ENCODE results near the gene FADD. TPM values are rescaled to one million over a fixed set of nuclear protein-coding genes. Genes with fewer than 3 reads are reported as not detected.

The FADD gene, protein sequence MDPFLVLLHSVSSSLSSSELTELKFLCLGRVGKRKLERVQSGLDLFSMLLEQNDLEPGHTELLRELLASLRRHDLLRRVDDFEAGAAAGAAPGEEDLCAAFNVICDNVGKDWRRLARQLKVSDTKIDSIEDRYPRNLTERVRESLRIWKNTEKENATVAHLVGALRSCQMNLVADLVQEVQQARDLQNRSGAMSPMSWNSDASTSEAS
- 47.5 and 47.7 TPM in 2 replicates for total RNA-seq

DNA sequence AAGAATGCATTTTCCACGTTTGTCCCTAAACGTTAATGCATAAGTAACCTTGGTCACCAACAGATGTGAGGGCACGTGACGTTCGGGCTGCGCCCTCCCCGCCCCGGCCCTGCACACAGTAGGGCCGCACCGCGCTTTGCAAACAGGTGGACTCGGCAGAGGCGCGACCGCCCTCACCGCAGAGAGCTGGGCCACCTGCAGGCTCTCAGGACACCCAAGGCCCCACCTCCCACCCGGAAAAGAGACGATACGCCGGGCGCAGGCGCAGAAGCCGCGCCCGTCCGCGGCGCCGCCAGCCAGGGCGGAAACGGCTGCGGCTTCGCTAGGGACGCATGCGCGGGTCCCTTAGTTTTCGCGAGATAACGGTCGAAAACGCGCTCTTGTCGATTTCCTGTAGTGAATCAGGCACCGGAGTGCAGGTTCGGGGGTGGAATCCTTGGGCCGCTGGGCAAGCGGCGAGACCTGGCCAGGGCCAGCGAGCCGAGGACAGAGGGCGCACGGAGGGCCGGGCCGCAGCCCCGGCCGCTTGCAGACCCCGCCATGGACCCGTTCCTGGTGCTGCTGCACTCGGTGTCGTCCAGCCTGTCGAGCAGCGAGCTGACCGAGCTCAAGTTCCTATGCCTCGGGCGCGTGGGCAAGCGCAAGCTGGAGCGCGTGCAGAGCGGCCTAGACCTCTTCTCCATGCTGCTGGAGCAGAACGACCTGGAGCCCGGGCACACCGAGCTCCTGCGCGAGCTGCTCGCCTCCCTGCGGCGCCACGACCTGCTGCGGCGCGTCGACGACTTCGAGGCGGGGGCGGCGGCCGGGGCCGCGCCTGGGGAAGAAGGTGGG is at the start of gene FADD:
FADD (plus strand) TSS at position 377 of the 831 bp plus-strand sequence; CDS start at position 541, 164 bp downstream.

Other genes starting within 250 kb of the FADD start
- gene ANO1, start 125.0 kb upstream of the FADD start, total RNA-seq, result not detected in 2 replicates
- gene PPFIA1, start 67.4 kb downstream of the FADD start, total RNA-seq, result 48.1 and 60.6 TPM in 2 replicates
- gene CTTN, start 195.2 kb downstream of the FADD start, total RNA-seq, result 510 and 566 TPM in 2 replicates